HG02798 (cell line): ENCODE data around the gene SLC25A21.

ENCODE experiments used
- ATAC-seq: cut with Tn5 transposase; IDR thresholded peaks from one replicate; pipeline ENCODE4 v1.9.1; 2021; ENCODE audit warnings: mild to moderate bottlenecking; ENCODE audit not compliant: unreplicated experiment, poor library complexity

The SLC25A21 gene

DNA sequence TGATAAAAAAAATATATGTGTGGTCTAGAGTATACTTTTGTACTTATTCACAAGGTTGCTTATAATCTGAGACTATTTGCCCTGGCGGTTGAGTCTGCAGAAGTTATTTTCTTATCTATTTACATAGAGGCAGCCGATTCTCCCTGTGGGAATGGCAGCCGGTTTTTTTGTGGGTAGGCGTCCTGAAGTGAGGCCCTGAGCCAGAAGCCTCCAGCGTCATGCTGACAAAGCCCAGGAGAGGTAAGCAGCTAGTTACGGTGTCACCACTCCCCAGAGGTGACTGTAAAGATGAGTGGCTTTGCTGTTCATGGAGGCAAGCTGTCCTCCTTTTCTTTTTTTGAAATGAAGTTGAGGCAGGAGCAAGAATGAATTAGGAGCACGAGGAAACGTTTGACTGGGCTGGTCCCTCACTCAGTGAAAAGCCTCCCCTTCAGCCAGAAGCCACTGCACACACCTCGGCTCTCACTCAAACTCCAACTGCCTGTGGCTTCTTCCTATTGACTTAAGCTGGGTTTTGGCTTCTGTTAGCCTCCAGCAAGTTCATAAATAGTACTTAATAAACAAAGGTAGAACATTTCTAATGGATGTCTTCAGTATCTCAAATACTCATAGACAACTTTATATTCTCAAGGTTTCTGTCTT lies 489.2 kb downstream of the SLC25A21 start:
- ATAC-seq = no peak

GRCh38 chr14:36682338-36682737 lies 490.1 kb downstream of the SLC25A21 start:
- no peak for ATAC-seq

- no peak for ATAC-seq
Observed at GRCh38 chr14:36676236-36676635, 496.2 kb downstream of the SLC25A21 start.

DNA sequence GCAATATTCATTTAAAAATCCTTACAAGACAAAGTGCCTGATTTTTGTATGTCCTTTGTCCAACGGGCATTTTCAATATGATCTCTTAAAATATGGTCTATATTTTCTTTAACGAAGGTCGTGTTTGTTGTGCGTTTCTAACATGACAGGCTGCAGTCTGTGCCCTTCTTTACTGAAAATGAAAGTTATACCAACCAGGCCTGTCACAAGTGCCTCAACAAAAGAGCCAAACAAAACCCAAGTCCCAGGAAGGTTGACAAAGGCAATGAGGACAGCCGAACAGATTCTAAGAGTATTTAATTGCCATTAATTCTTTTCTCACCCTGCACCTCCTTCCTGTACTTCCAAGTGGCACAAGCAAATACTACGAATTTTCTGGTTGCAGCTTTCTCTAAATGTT lies 496.8 kb downstream of the SLC25A21 start:
- ATAC-seq = no peak

DNA sequence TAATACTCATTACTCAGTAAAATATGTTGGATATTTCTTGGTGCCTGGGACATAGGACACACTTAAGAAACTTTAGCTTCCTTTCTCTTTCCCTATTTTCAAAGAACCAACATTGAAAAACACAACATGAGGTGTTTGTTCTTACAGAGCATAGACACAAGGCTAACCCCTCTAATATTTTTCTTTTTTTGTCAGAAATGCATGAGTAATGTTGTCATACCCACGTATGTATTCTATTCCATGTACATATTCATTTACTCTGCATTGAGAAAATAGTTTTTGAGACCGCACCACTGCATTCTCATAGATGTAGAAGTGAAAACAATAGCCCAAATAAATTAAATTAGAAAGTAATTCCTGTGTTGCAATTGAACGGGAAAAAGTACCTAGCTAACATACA lies 497.7 kb downstream of the SLC25A21 start:
- no peak for ATAC-seq

DNA sequence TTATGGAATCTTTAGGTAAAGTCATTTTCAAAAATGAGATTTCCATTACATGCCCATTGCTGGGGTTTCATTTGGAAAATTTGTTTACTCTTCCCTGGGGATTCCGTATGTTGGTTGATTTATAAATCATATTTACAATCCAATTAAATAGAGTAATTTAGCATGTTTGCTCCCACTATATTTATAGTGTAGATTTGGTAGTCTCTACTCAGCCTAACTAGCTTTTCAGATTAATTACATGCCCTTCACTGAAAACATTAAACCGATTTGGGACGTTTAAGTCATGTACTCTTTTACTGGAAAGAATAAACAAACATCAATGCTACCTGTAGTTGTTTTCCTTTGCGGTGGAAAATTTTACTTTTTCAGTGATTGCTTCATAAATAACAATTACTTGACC lies 500.3 kb downstream of the SLC25A21 start:
- no peak for ATAC-seq

GRCh38 chr14:36671149-36671548 lies 501.3 kb downstream of the SLC25A21 start:
- ATAC-seq = no peak

DNA sequence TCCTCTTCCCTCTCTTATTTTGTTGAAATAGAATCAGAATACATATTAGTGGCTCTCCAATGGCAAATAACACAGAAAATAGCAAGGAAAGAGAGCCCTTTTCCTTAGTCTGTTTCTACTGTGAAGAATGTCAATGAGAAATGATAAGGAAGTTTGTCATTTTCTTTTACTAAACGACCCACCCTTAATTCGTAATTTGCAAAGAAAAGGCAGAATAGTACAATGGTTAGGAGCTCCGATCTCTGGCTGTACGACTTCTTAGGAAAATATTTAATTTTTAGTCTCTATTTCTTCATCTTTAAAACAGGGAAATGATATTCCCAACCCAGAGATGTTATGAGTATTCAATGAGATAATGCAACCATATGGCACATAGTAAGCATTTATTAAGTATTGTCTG lies 504.7 kb downstream of the SLC25A21 start:
- no peak for ATAC-seq

- no peak for ATAC-seq
Observed at GRCh38 chr14:36666416-36667206, 505.8 kb downstream of the SLC25A21 start.

GRCh38 chr14:36665887-36666415 lies 506.5 kb downstream of the SLC25A21 start:
- ATAC-seq = no peak

GRCh38 chr14:36664322-36665193 lies 507.8 kb downstream of the SLC25A21 start:
- no peak for ATAC-seq

DNA sequence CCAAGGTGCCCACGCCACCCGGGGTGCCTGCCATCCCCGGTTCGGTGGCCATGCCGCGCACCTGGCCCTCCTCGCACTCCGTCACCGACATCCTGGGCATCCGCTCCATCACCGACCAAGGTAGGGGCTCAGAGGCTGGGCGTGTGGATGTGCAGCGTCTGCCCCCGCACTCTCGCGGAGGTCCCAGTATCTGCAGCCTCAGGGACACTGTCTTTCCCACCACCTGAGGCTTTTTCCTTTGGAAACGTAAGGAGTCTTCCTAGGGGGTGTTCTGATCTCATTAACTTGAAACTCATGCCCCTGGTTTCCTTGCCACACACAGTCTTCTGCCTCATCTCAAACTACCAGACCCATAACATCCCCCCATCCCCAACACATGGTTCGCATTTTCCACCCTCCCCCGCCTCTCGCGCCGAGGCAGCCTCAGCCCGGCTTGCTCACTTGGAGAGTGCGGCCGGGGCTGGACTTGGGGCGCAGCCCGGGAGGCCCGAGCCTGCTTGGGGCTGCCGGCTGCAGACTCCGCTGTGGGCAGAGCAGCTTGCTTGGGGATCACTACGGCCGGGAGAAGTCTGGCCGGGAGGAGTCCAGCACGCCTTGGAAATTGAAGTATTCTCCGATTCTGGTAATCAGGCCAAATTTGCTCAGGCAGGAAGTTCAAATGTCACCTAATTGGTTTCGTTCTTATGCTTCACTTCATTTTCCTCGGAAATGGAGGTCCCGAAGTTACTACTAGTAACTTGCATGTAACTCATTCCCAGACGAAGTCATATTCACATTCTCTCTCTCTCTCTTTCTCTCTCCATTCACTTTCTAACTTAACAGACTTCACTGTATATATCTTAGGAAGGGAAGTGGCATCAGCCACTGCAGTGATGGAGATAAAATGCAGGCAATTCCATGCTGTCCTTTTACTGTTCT lies 508.7 kb downstream of the SLC25A21 start:
- ATAC-seq = no peak

GRCh38 chr14:36662543-36663403 lies 509.6 kb downstream of the SLC25A21 start:
- no peak for ATAC-seq

DNA sequence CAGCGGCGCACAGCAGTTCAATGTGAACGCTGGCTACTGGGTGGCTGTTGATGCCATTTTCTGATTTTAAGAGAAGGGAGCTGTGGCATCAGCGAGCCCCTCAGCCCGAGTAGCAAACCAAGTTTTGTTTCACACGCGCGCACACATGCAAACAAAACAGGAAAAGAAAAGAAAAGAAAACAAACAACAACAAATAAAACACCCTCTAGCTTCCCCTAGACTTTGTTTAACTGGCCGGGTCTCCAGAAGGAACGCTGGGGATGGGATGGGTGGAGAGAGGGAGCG lies 510.2 kb downstream of the SLC25A21 start:
- ATAC-seq = no peak

GRCh38 chr14:36661506-36662257 lies 510.7 kb downstream of the SLC25A21 start, which contains the start of gene PAX9:
TSS of gene PAX9 (plus strand) at chr14:36661860. CDS start at chr14:36662090, 230 bp downstream.
- peak; percentile 81 for ATAC-seq

DNA sequence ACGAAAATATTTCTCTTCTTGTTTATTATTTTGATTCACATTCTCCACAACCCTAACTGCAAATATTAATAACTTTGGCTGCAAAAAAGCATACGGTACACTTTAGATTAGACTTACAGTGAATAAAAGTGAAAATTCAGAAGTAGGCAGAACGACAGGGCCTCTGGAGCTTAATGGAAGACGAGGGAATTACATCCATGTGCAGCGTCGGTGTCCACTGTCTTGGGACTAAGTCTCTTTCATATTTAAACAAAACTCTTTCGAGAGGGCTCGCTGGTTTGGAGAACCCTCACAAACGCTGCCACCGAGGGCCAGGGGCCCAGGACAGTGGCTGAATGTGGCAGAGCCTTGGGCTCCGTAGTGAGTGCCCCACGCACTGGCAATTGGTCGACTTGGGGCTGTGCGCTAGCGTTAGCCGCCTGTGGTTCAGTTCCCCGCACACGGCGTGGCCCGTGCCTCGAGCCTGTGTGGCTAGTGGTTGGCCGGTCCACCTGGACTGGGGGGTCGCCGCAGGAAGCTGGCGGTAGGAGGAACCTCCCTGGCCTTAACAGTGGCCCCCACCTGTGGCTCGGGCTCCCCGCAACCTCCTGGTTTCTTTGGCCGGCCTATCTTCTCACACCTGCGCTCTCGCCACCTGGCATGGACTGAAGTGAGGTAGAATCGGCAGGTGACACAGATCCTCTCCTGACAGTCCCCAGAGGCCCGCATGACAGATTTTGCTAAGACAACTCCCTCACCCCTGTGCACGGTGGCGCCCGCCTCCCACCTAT lies 511.5 kb downstream of the SLC25A21 start:
- no peak for ATAC-seq
